ENCODE results near the gene KRTAP20-2. TPM values are rescaled to one million over a fixed set of nuclear protein-coding genes. Genes with fewer than 3 reads are reported as not detected.

Gene KRTAP20-2
- total and polyA plus RNA-seq, 2 of the 8 experiments (the other 6 are each of a cell fraction or from before 2014, with no cell fraction given) = not detected

DNA sequence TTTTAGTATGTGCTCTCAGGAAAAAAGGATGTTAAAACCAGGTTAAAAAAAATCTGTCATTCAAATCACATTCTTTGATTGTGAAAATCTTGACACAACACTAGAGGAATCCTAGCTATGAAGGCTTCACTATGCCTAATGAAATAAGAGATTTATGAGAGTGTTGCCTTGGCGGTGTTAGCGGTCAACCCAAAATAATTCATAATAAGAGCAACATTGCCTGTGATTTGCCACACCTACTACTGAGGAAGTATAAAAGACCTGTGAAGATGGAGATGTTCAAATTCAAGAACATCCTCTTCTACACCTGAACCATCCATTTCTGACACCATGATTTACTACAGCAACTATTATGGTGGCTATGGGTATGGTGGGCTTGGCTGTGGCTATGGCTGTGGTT lies 18.9 kb upstream of the KRTAP20-2 start, which contains the start of gene KRTAP20-1 (continued):
- no peak for TF ChIP-seq BCL11A (IDR thresholded peaks at IDR 0.05; ENCODE audit: low read depth in 2 of 2, low read length in 2 of 2)
- no peak for TF ChIP-seq NANOG (IDR thresholded peaks at IDR 0.05; ENCODE audit: insufficient read depth, low read depth, low read length, poor library complexity, severe bottlenecking)
- no peak for TF ChIP-seq POU5F1 (IDR thresholded peaks at IDR 0.05; ENCODE audit: low read depth, low read length)
- no peak for TF ChIP-seq KDM1A (IDR thresholded peaks at IDR 0.05; ENCODE audit: borderline replicate concordance, low read length)
- no peak for TF ChIP-seq CBX8 (IDR thresholded peaks at IDR 0.05; ENCODE audit: borderline replicate concordance, low read depth, low read length)
- no peak for TF ChIP-seq RXRA (IDR thresholded peaks at IDR 0.05; ENCODE audit: insufficient read depth, low read depth, low read length)
- no peak for TF ChIP-seq EZH2 (IDR thresholded peaks at IDR 0.05; ENCODE audit: low read depth, low read length, severe bottlenecking)
- TF ChIP-seq, protein P1, sequence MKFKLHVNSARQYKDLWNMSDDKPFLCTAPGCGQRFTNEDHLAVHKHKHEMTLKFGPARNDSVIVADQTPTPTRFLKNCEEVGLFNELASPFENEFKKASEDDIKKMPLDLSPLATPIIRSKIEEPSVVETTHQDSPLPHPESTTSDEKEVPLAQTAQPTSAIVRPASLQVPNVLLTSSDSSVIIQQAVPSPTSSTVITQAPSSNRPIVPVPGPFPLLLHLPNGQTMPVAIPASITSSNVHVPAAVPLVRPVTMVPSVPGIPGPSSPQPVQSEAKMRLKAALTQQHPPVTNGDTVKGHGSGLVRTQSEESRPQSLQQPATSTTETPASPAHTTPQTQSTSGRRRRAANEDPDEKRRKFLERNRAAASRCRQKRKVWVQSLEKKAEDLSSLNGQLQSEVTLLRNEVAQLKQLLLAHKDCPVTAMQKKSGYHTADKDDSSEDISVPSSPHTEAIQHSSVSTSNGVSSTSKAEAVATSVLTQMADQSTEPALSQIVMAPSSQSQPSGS (IDR thresholded peaks at IDR 0.05; ENCODE audit: low read length) = no peak
- TF ChIP-seq YY1 (IDR thresholded peaks at IDR 0.05; ENCODE audit: low read depth, low read length) = no peak
